CD4-positive, alpha-beta T cell treated with Interleukin-6 for 4 hours (primary cell): ENCODE data around the gene EYA4.

Experiments
- DNase-seq: peaks from one replicate; pipeline ENCODE4 v3.0.0-alpha.2; 2020; ENCODE audit warnings: mixed read lengths

The EYA4 gene

DNA sequence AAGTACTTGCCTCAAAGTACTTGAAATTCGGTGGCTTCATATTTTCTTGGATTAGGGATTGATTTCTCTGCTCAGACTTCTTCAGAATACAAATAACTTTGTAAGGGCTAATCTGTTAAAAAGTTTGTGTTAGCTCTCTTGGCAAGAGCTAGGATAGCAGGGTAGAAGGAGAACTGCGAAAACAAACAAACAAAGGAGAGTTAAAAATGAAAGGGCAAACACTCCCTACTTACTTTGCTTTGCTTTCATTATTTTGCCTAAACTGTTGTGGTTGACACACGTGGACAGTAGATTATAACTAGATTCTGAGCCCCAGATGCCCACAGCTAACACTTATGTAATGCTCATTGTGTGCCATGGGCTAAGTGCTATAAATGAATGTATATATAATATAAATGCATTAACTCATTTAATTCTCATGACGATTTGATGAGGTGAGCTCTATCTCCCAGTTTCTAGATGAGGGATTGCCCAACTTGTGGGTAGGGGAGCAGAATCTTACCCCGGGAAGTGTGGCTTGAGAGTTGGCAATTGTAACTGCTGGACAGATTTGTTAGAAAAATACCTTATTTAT, 48.7 kb downstream of the EYA4 start:
- no peak for DNase-seq

DNA sequence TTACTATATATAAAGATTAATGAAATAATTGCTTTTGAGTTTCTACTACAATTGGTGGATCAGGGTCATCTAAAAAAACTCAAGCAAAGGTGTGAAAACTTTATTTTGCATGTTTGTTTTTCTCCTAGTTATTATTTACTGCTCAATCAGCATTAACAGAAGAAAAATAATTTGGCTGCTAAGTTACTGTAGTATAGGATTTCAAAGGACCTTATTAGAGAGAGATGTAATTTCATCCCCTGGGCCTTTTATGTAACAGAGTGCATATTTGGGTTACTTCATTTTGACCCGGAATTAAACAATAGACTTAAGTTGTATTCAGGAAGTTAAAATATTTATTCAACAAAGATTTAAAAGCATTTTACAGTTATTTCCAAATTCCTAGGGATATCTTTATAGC, 49.8 kb downstream of the EYA4 start:
- DNase-seq: no peak

DNA sequence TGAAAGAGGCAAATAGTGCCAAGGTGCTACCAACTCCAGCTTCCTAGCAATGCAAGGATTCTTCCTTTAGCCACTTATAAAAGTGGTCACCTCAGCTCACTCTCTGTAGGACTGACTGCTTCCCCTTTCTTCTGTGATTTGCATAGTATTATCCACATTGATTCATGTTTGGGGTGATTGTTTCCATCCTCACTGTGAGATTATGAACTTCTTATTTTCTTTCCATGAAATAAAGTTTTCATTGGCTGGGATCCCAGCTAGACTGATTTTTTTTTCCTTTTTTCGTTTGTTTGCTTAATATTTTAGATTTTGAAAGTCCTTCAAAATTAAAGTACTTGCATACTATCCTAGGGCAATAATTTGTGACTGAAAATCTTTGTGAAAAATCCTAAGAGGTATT, 50.5 kb downstream of the EYA4 start:
- no peak for DNase-seq

DNA sequence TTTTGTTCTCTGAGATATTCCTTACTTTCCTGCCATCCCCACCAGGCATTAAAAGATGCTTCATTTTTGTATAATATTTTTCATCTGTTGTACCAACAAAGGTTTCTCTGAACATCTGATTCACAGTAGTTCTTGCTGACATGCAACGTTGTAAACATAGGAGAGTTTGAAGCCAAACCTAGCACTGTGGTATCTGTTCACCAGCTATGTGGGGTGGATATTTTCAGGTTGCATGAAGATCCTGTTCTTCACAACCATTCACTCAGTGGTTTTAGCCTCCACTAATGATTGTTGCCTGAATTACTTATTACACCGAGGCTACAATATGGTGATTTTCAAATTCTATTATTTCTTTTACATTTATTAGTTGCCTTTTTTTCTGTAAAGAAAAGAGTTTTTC, 56.5 kb downstream of the EYA4 start:
- DNase-seq: no peak

DNA sequence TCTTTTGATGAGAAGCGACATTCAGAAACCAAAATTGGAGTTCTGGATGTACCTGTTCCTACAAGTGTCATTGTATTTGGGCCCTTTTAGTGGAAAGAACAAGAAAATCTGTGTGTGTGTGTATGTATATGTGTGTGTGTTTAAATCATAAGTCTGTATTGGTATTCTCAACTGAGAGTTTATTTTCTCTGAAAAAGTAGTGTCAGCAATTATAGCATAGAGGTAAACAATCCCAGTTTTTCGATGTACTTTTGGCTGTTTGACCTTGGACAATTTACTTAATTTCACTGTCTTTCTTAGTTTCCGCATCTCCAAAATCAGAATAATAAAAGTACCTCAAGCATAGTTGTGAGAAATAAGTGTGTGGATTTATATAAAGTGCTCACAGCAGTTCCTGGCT, 57.2 kb downstream of the EYA4 start:
- no peak for DNase-seq

DNA sequence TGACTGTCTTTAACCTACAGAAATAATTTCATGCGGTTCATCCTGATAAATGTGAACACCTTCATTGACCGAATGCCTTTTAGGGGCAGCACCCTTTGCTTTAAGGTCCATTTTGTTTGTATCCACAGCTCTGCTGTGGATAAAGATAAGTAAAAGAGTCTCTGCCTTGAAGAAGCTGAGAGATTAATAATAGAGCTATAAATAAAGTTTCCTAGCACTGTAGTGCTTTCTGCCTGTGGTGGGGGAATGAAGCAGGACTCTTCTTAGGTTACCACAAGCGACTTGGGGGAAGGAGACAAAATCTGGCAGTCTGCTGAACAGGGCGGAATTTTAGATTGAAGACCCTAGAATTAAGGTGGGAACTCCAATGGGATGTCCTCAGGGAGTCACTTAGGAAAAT, 57.6 kb downstream of the EYA4 start:
- DNase-seq: no peak

DNA sequence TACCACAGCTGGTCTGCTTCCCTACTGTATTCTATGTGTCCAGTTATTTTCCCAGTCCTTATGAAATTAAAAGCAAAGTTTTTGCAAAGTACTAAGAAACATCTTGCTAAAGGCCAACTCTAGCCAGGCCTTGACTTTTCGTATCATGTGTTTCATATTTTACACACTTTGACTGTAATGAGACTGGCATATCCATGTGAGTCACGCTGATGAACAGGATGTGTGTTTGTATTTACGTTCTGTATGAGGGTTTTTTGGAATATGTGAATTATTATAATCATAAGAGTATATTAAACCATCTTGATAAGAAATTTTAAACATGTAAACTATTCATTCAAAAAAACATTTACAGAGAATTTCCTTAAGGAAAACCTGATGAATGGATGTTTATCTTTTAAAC, 59.7 kb downstream of the EYA4 start:
- DNase-seq: no peak

DNA sequence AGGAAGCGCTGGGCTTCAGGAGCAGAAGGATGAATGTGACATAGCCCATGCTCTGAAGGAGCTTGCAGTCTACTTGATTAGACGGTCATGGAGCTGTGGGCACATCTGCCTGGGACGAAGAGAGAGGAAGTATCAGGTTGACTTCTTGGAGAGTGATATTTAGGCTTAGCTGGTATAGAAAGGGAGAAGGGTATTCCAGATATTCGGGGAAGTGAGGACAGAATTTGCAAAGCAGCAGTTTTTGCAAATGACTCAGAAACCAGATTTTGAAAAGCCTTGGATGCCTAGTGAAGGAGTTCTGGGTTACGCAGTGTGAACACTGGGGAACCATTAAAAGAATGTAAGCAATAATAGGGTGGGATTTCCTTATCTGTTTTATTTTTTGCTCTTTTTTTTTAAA, 60.7 kb downstream of the EYA4 start:
- DNase-seq: no peak

DNA sequence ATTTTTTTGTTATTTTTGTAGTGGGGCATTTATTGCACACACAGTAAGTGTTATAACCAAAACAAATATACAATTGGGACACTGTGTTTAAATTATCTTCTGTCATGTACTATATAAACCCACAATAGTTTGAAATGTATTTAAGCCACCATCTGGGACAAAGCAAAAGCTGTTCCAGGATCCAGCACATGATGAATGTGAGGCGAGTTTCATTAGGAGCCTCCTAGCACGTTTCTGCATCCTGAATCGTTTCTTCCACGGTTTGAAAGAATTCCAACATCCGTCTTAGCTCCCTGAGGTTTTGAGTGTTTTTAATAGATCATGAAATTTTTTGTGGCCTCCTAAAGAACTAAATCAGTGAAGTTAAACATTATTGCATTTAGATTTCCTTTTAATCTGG, 65.8 kb downstream of the EYA4 start:
- DNase-seq: no peak

DNA sequence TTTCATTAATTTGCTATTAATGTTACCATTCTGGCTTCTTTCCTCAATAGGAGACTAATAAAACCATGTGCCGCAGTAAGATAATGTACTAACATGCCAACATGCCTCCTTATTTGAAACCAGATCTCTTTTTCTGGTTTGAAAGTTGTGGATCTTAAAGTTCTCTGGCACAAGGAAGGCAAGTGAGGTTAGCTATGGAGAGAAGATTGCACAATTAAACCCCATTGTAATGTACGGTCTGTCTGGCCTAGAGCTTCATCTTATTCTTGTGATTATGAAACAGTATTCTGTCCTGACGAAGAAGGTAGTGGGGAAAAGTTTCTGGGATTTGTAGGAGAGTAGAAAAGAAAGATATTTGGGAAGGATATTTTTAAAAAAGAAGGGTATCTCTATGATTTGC, 68.4 kb downstream of the EYA4 start:
- DNase-seq: no peak

DNA sequence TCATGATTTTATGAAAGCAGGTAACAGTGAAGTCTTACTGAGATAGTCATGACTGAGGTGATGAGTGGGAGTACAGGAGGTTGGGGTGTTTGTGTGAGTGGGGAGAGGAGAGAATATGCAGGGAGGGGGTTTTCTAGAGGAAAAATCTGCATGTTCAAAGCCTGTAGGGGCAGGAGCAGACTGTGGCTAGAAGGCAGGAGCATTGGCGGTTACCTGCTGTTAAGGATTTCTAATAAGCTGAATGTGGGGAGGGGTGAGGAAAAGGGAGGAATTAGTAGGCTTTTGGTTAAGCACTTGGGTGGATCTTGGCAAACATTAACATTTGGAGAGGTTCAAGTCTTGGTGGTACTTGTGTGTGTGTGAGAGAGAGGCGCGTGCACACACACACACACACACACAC, 70.8 kb downstream of the EYA4 start:
- no peak for DNase-seq

DNA sequence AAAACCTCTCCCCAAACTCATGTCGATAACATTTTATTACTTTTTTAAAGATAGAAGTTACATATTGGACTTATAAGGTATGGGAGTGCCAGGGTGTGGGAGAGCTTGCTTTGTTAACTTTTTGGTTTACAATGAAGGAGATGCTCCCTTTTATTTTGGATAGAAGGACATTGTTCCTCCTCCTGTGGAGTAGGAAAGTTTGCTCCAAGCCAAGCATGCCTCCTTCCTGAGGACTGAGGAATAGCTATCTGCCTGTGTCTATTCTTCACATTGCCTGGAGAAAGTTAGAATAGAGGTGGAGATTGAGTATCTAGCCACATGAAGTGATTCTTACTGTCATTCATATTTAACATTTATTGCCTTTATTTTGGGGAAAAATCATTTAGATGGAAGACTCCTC, 71.9 kb downstream of the EYA4 start:
- no peak for DNase-seq

DNA sequence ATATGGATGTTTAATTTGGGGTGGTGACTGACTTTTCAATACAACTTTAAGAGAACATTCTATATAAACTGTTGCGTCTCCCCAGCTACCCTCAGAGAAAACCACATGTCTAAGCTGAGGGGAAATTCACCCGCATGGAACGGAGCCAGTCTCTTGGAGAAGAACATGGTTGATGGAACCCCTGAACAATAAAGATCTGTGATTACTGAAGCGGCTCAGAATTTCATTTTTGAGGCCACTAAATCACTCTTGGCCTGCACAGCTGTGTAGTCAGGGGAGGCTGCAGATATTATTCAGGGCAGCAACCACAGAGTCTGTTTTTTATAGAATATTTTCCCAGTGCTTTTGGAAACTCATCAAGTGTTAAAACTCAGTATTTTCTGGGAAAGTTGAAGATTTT, 73.8 kb downstream of the EYA4 start:
- no peak for DNase-seq

DNA sequence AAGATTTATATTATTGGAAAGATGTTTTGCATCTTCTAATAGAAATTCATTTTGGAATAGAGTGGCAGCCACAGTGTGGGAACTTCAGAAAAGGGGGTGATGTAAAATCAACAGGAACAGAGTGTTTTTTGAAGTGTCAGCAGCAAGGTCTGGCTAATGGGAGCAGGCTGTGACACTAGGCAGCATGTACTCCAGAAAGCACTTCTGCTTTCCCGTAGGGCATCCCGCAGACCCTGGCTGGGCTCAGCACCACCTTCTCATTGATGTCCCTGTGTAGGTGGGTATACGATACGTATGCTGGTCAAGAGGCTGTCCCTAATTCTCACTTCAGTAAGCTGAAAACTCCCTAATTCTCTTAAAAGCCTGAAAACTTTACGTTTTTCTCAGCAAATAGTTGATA, 74.7 kb downstream of the EYA4 start:
- DNase-seq: no peak

DNA sequence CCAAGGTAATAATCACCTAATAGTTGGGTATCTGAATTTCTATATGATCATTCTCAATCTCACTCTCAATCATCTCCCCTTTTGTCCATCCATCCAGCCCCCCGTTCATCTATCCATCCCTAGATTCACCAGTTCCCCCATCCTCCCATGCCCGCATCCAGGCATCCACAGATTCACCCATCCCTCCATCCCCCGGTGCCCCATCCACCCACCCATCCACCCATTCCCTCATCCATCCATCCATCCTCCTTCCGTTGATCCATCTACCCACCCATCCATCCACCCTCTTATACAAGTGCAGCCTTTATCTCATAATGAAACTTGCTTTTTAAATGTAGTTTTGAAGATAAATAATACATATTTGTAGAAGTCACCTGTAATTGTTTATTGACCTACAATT, 76.5 kb downstream of the EYA4 start:
- DNase-seq: no peak

DNA sequence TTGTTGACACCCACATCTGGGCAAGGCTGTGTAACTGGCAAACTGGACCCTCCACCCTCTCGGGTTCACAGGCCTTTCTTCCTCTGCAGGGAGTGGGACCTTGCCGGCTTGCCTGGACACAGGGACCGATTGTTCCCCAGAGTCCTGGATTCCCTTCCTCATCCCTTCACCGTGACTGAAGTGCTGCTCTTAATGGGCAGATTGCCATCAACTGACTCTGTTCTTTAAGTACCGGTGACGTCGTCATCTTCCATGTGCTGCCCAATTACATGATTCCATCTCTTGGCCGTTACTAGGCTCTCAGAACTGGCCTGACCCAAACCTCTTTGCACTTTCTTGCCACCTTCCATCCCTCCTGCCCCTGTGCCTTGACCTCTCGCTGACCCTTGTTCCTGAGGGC, 85.4 kb downstream of the EYA4 start:
- DNase-seq: no peak

DNA sequence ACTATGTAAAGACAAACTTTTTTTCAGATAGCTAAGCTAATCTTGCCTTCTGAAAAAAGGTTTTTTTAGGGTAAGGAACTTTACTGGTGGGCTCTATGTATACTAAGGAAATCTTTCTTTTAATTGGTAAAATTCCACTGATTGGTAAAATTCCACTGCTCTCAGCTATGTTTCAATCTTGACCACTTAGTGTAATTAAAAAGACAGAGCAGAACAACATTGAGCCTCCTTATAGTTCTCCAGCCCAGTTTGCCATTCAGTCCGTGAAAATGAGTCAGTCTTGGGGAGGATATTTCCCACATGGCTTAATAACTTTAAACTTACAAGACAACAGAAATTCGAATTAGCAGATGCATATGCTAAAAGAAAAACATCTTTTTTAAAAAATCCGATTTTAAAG, 92.7 kb downstream of the EYA4 start:
- DNase-seq: no peak

DNA sequence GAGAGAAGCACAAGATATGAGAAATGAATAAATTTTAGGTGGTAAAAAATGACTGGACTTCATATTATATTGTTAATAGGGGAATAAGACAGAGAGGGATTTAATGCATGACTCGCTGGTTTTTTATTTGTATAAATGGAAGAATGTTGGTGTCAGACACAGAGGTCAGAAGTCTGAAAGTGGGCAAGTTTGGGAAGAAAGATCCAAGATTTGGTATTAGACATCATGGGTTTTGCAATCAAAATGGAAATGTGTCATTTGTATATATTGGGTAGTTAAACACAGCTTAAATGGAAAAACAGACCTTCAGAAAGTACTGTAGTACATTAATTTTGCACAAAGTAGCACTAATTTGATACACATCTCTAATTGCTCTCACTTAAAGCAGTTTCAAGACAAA, 96.2 kb downstream of the EYA4 start:
- no peak for DNase-seq

DNA sequence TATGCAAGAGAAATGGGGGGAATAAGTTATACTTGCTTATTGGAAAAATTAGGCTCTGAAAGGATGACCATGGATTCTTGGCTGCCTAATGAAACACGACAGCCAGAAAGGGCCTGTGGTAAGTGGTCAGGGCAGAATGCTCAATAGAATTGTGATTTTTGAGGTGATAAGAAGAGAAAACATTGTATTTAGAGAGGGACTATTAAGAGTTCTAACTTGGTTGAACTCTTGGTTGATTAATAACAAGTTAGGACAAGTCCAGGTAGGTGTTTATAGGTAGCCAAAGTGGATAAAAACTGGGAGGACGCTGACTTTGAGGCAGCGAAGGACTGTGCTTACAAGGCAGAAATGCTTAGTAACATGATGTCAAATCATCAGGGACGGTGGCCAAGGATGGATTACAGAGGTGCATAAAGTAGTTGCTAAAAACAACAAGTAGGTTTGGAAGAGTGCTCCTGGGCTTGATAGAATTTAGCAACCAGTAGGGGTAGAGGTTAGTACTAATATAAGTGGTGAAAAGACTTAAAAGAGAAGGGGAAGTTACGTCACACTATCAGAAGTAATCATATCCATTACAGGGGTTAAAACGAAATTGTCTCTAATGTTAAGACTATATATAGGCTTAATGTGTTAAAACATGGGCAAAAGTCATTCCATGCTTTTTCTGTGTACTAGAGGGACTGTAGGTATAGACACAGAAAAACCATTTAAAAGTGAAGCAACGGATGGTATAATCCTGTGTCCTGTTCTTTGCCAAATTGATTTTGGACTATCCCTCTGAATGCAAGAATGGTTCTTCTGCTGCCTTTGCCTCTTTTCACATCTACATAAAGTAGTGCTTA, 98.6 kb downstream of the EYA4 start:
- no peak for DNase-seq

DNA sequence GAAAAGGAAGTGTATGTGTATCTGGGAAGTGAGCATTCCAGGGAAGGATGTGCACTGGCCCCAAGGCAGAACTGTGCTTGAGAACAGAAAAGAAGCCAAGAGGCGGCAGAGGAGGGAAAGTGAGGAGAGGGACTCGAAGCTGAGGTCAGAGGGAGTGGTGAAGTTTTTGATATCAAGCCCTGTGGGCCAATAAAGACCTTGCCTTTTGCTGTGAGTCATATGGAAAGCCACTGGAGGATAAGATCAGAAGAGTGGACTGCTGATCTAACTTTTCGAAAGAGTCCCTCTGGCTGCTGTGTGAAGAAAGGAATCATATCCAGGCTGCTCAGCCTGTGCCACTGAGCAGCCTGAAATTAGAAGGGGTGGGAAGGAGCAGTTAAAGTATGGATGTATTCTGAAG, 99.4 kb downstream of the EYA4 start:
- DNase-seq: no peak

DNA sequence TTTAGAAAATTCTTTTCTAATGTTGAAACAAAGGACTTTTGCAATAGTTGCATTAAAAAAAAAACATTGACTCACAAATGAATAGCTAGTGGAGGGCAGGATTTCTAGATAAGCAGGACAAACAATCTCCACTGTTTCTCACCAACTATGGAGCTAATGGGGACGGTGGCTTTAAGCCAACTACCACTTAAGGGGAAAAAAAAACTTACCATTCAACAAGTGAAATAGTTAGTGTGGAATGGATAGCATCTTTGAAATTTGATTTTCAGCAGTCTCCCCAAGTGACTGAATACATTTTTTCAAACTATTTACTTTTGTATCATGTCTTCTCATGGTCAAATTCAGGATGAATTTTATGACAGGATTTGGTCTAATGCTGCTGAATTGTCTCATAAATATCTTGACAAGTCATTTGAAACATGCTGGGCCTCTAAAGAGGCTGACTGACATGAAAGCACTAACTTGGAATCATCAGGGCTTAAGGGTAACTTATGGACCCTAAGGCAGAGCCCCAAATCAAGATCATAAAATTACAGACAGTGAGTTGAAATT, 100.5 kb downstream of the EYA4 start:
- DNase-seq: no peak

DNA sequence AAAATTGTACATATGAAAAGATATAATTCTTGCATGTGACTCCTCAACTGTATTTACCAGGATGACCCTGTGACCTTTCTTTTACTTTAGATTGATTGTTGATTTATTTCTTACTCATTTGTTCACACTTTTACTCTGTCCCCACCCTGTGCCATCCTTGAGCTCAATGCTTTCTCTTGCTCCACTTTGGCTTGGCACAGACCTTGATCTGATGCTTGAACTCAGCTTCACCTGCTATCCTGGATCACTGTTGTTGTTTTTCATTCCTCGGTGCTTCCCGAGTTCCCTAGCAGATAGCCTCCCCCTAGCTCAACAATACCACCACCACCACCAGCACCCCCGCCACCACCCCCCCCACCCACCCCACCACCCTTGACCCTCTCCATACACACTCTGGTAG, 102.1 kb downstream of the EYA4 start:
- no peak for DNase-seq

DNA sequence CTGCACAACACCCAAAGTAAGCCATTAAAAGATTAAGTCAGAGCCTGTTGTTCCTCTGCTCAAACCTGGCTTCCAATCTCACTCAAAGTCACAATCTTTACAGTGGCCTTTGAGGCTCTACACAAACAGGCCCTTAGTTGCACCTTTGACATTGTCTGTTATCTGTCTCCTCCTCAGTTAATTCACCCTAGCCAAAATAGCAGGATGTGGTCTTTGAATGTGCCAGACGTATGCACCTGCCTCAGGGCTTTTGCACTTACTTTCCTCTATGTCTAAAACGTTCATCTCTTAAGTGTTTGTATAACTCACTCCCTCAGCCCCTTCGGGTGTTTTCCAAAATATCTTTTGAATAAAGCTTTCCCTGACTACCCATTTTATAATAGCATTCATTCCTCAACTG, 107.7 kb downstream of the EYA4 start:
- no peak for DNase-seq

DNA sequence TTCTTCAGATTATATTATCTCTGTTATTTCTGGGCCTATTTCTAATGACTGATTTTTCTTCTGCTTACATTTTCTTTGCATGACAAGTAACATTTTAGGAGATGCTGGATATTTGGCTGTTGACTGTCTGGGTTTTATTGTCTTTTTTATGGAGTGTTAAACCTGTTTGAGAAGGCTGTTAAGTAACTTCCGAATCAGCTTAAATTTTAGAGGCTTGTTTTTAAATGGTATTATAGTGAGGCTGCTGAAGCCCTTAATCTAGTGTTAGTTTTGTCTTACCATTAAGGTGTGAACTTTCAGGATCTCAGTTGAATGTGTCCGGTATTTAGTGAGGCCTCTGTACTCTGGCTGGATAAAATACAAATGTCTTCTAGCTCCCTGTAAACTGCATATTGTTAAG, 109.8 kb downstream of the EYA4 start:
- DNase-seq: no peak

DNA sequence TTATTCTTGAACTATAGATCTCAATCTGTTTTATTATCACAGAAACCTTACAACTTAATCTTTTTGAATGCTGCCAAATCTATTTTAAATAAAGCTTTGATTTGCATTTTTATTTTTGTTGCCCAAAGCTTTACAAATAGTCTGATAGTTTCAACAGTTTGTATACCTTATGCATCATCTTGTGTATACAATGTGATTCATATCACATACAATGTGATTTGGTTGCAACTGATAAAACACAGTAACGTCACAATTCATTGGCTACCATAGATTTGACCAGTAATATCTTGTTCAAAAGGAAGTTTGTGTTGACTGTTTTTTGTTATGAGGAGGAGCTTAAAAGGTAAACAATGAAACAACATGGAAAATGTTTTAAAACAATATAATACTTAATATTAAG, 110.9 kb downstream of the EYA4 start:
- no peak for DNase-seq
